ENCODE measurements around the gene LRRC53.

Gene LRRC53

DNA sequence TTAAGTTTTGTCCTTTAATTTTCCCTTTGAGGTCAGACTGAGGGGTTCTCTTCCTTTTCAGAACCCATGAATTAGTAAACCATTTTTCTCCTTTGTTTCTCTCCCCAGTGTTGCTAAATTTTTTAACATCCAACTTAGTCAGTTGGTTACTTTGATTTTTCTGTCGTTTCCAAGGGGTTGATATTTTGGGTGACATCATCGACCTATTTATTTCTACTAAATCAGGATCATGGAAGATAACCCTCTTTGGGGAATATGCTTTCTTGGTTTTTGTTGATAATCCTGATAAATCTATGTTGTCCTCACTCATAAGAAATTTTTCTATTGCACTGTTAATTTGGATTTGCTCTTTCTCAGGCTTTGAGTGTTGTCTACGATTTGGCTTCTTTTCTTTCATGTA, 40.9 kb downstream of the LRRC53 start:
- DNase-seq (ENCODE audit: extremely low spot score) = no peak
- ChIA-PET CTCF (no interaction called here), POLR2A (no interaction called here)
- TF ChIP-seq SP1 (IDR thresholded peaks at IDR 0.05) (no peak), L3MBTL2 (conservative IDR thresholded peaks at IDR 0.05) (no peak), LEF1 (IDR thresholded peaks at IDR 0.05; ENCODE audit: borderline replicate concordance) (no peak), SUZ12 (IDR thresholded peaks at IDR 0.05) (no peak), ZNF384 (IDR thresholded peaks at IDR 0.05) (no peak), HDGF (IDR thresholded peaks at IDR 0.05; ENCODE audit: borderline replicate concordance) (no peak), FOXM1 (IDR thresholded peaks at IDR 0.05; ENCODE audit: borderline replicate concordance) (no peak), FOXK2 (IDR thresholded peaks at IDR 0.05) (no peak), BHLHE40 (IDR thresholded peaks at IDR 0.05; ENCODE audit: borderline replicate concordance) (no peak), ARNT (IDR thresholded peaks at IDR 0.05) (no peak), NFRKB (IDR thresholded peaks at IDR 0.05) (no peak), FOXA1 (IDR thresholded peaks at IDR 0.05) (no peak), CTBP1 (IDR thresholded peaks at IDR 0.05; ENCODE audit: borderline replicate concordance) (no peak), ELF4 (IDR thresholded peaks at IDR 0.05) (no peak), TARDBP (IDR thresholded peaks at IDR 0.05) (no peak)
- TF ChIP-seq, protein P1, sequence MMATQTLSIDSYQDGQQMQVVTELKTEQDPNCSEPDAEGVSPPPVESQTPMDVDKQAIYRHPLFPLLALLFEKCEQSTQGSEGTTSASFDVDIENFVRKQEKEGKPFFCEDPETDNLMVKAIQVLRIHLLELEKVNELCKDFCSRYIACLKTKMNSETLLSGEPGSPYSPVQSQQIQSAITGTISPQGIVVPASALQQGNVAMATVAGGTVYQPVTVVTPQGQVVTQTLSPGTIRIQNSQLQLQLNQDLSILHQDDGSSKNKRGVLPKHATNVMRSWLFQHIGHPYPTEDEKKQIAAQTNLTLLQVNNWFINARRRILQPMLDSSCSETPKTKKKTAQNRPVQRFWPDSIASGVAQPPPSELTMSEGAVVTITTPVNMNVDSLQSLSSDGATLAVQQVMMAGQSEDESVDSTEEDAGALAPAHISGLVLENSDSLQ (IDR thresholded peaks at IDR 0.05) = no peak

DNA sequence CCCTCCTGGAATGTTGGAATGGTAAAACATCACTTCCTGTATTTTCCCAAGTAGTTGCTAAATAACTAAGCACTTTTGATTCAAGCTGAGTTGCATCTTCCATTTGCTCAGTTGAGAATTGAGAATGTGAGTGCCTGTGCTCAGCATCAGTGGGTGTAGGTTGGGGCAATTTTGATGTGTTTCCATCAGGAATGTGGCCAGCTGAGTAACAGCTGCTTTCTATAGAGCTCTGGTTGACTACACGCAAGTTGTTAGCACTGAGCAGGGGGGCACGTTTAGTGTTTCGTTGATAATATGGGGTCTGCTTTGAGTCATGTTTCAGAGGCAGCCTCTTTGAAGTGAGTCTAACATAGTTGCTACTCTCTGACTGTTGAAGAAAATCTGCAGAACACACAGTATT, 41.5 kb downstream of the LRRC53 start:
- CTCF ChIA-PET = no interaction called here
- POLR2A ChIA-PET = no interaction called here
- TF ChIP-seq ARNT (IDR thresholded peaks at IDR 0.05) (no peak), FOXA1 (IDR thresholded peaks at IDR 0.05) (no peak), L3MBTL2 (conservative IDR thresholded peaks at IDR 0.05) (no peak), TARDBP (IDR thresholded peaks at IDR 0.05) (no peak), CTBP1 (IDR thresholded peaks at IDR 0.05; ENCODE audit: borderline replicate concordance) (no peak), ZNF384 (IDR thresholded peaks at IDR 0.05) (no peak)

DNA sequence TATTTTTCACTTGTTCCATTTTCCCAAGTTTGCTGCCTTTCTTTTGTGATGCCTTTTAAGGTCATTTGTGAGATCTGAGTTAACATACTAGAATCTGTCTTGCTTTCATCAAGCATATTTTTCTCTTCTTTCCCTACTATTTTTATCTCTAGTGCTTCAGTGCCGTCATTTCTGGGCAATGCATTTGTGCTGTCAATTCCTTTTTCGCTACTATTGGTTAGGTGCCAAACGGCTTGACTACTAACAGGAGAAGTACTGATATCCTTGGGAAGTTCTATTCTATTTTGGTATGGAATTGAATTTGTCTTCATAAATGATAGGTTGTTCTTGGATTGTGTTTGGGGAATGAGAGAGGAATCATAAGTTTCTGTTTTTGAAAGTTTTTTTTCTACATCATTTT, 42.2 kb downstream of the LRRC53 start:
- POLR2A ChIA-PET = no interaction called here
- no peak for TF ChIP-seq NFRKB (IDR thresholded peaks at IDR 0.05)
- no peak for TF ChIP-seq ZNF384 (IDR thresholded peaks at IDR 0.05)
- TF ChIP-seq, protein P1 (IDR thresholded peaks at IDR 0.05) = no peak
- TF ChIP-seq ELF4 (IDR thresholded peaks at IDR 0.05) = no peak
- TF ChIP-seq CTBP1 (IDR thresholded peaks at IDR 0.05; ENCODE audit: borderline replicate concordance) = no peak
- TF ChIP-seq ARNT (IDR thresholded peaks at IDR 0.05) = no peak
- TF ChIP-seq SP1 (IDR thresholded peaks at IDR 0.05) = no peak
- TF ChIP-seq L3MBTL2 (conservative IDR thresholded peaks at IDR 0.05) = no peak
- no peak for TF ChIP-seq FOXA1 (IDR thresholded peaks at IDR 0.05)
- TF ChIP-seq SUZ12 (IDR thresholded peaks at IDR 0.05) = no peak
- TF ChIP-seq FOXK2 (IDR thresholded peaks at IDR 0.05) = no peak
- TF ChIP-seq BHLHE40 (IDR thresholded peaks at IDR 0.05; ENCODE audit: borderline replicate concordance) = no peak
- TF ChIP-seq HDGF (IDR thresholded peaks at IDR 0.05; ENCODE audit: borderline replicate concordance) = no peak
- no peak for TF ChIP-seq TARDBP (IDR thresholded peaks at IDR 0.05)
- TF ChIP-seq LEF1 (IDR thresholded peaks at IDR 0.05; ENCODE audit: borderline replicate concordance) = no peak
- CTCF ChIA-PET = no interaction called here
- no peak for DNase-seq (ENCODE audit: extremely low spot score)

More for the DNA sequence above, 41.5 kb downstream of the LRRC53 start:
- no peak for DNase-seq (ENCODE audit: extremely low spot score)

DNA sequence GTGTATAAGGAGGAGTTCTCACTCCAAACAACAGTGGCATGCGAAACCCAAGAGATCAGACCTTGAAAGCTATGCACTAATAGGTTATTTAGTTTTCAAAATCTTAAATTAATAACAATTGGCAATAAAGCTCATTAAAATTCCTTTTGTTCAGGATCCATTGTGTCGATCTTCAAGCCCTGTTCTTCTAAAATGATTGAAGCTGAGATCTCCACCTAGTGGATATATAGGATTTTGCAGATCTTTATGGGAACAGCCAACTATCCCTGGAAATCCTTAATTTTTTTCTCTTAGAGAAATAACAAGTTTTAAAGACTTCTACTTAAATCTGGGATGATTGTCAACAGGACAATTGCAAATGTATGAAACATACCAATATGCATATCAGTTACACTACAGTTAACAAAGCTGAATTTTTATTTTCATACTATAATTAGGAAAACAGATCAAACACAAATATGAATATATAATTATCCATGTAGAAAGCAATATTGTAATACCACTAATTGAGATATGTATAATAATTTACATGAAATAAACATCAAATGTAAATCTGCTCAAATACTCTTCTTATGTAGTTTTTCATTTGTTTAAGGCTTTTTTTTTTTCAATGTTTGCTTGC, 43.3 kb downstream of the LRRC53 start:
- CTCF ChIA-PET = interaction anchor here (0.6 to 0.7 kb wide), 2 partner anchors 10 to 1514 kb away, joined by 3 read pairs; no protein-coding TSS in a partner anchor
- peak; percentile 54 for DNase-seq (ENCODE audit: extremely low spot score)
- TF ChIP-seq, protein P1 (IDR thresholded peaks at IDR 0.05) = no peak
- TF ChIP-seq SUZ12 (IDR thresholded peaks at IDR 0.05) (no peak), ZNF384 (IDR thresholded peaks at IDR 0.05) (no peak), FOXK2 (IDR thresholded peaks at IDR 0.05) (no peak), CTBP1 (IDR thresholded peaks at IDR 0.05; ENCODE audit: borderline replicate concordance) (no peak), TARDBP (IDR thresholded peaks at IDR 0.05) (no peak), NFRKB (IDR thresholded peaks at IDR 0.05) (no peak), FOXA1 (IDR thresholded peaks at IDR 0.05) (no peak), ARNT (IDR thresholded peaks at IDR 0.05) (no peak), ELF4 (IDR thresholded peaks at IDR 0.05) (no peak), LEF1 (IDR thresholded peaks at IDR 0.05; ENCODE audit: borderline replicate concordance) (no peak), BHLHE40 (IDR thresholded peaks at IDR 0.05; ENCODE audit: borderline replicate concordance) (no peak), SP1 (IDR thresholded peaks at IDR 0.05) (no peak), HDGF (IDR thresholded peaks at IDR 0.05; ENCODE audit: borderline replicate concordance) (no peak), L3MBTL2 (conservative IDR thresholded peaks at IDR 0.05) (no peak)
- POLR2A ChIA-PET = no interaction called here

DNA sequence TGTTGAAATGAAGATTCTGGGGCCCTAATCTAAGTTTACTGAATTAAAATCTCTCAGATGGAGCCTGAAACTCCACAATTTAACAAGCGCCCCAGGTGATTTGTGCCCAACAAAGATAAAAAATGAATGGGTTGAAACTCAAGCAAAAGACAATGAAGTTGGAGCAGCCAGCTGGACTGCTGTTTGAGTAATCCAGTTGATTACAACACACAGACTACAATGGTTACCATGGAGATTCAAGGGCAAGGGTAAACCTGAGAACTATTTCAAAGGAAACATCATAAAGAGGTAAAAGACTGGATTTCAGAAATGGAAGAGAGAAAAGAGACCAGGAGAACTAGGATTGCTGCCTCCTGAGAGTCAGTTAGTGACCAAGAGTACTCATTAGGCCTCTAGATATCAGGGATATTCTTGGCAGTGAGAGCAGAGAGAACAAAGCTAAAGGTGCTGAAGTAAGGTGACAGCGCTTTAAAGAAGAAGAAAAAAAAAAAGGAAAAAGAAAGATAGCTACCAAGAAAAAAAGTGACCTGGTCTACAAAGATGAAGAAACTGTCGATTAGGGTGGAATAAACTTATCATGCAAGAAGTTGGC, 44.5 kb downstream of the LRRC53 start:
- ChIA-PET CTCF (interaction anchor here (0.6 kb wide), 1 partner anchor 96 kb away, joined by 3 read pairs; no protein-coding TSS in a partner anchor), POLR2A (no interaction called here)
- TF ChIP-seq FOXM1 (IDR thresholded peaks at IDR 0.05; ENCODE audit: borderline replicate concordance) (no peak), TARDBP (IDR thresholded peaks at IDR 0.05) (no peak), CTBP1 (IDR thresholded peaks at IDR 0.05; ENCODE audit: borderline replicate concordance) (no peak), NFRKB (IDR thresholded peaks at IDR 0.05) (no peak), BHLHE40 (IDR thresholded peaks at IDR 0.05; ENCODE audit: borderline replicate concordance) (no peak), FOXA1 (IDR thresholded peaks at IDR 0.05) (no peak), ZNF384 (IDR thresholded peaks at IDR 0.05) (no peak)
- DNase-seq (ENCODE audit: extremely low spot score) = no peak

DNA sequence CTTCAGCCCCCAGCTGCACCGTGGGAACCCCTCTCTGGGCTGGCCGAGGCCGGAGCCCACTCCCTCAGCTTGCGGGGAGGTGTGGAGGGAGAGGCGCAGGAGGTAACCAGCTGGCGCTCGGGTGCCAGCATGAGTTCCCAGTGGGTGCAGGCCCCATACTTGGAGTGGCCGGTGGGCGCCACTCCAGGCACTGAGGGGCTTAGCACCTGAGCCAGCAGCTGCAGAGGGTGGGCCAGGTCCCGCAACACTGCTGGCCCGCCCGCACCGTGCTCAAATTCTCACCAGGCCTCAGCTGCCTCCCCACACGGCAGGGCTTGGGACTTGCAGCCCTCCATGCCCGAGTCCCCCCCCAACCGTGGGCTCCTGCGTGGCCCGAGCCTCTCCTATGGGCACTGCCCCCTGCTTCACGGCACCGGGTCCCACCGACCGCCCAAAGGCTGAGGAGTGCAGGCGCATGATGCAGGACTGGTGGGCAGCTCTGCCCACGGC, 47.2 kb downstream of the LRRC53 start:
- no peak for DNase-seq (ENCODE audit: extremely low spot score)
- POLR2A ChIA-PET = no interaction called here
- TF ChIP-seq NFRKB (IDR thresholded peaks at IDR 0.05) (no peak), ELF4 (IDR thresholded peaks at IDR 0.05) (no peak), FOXA1 (IDR thresholded peaks at IDR 0.05) (no peak), TARDBP (IDR thresholded peaks at IDR 0.05) (no peak), BHLHE40 (IDR thresholded peaks at IDR 0.05; ENCODE audit: borderline replicate concordance) (no peak), FOXK2 (IDR thresholded peaks at IDR 0.05) (no peak), SUZ12 (IDR thresholded peaks at IDR 0.05) (no peak), FOXM1 (IDR thresholded peaks at IDR 0.05; ENCODE audit: borderline replicate concordance) (no peak), CTBP1 (IDR thresholded peaks at IDR 0.05; ENCODE audit: borderline replicate concordance) (no peak), HDGF (IDR thresholded peaks at IDR 0.05; ENCODE audit: borderline replicate concordance) (no peak), ARNT (IDR thresholded peaks at IDR 0.05) (no peak)
- TF ChIP-seq, protein P1 (IDR thresholded peaks at IDR 0.05) = no peak
- CTCF ChIA-PET = no interaction called here
